K562 (cell line): ENCODE measurements around the gene UBE2E3. TPM values are rescaled to one million over a fixed set of nuclear protein-coding genes. Genes with fewer than 3 reads are reported as not detected.

Source experiments
- ARHGAP35 ChIP-seq: fragments of 450-650 bp; IDR thresholded peaks from 2 replicates; pipeline ENCODE4 v1.6.1; 2018; ENCODE audit not compliant: partially characterized antibody
- BACH1 ChIP-seq: fragments of 200-800 bp; sonication (Bioruptor generic); IDR thresholded peaks from 2 replicates; pipeline ENCODE4 v1.6.1; 2016; ENCODE audit warnings: missing genetic modification characterization, missing compliant biosample characterization
- BRD4 ChIP-seq: fragments of 200-600 bp; sonication (generic); IDR thresholded peaks from 2 replicates; pipeline ENCODE4 v1.6.1; 2017; ENCODE audit warnings: inconsistent platforms
- CBFA2T2 ChIP-seq: fragments of 450-650 bp; conservative IDR thresholded peaks from 2 replicates; pipeline ENCODE4 v1.6.1; 2017; ENCODE audit warnings: mild to moderate bottlenecking
- CCAR2 ChIP-seq: fragments of 200-400 bp; formaldehyde crosslinking; IDR thresholded peaks from 2 replicates; pipeline ENCODE4 v1.6.1; 2017; ENCODE audit warnings: mild to moderate bottlenecking, low read depth, low read length
- CHD4 ChIP-seq: fragments of 200-600 bp; sonication (generic); IDR thresholded peaks from 3 replicates; pipeline ENCODE4 v1.6.1; 2012; ENCODE audit warnings: low read depth, mild to moderate bottlenecking, mixed read lengths, low read length, inconsistent platforms; ENCODE audit not compliant: insufficient read depth, insufficient replicate concordance, poor library complexity, severe bottlenecking
- DDX20 ChIP-seq: fragments of 450-650 bp; IDR thresholded peaks from 2 replicates; pipeline ENCODE4 v1.6.1; 2016; ENCODE audit warnings: missing genetic modification characterization, low read depth, mild to moderate bottlenecking, missing compliant biosample characterization, moderate library complexity
- DIDO1 ChIP-seq: fragments of 450-650 bp; IDR thresholded peaks from 2 replicates; pipeline ENCODE4 v1.6.1; 2016; ENCODE audit warnings: low read depth, missing biosample characterization, missing genetic modification characterization
- EGR1 ChIP-seq: fragments of 450-650 bp; conservative IDR thresholded peaks from 2 replicates; pipeline ENCODE4 v1.6.1; 2017; ENCODE audit warnings: mild to moderate bottlenecking
- HDAC6 ChIP-seq: IDR thresholded peaks from 2 replicates; pipeline ENCODE4 v1.6.1; 2012; ENCODE audit warnings: low read depth, mild to moderate bottlenecking, control low read depth, inconsistent platforms, low read length, moderate library complexity
- HNRNPH1 ChIP-seq: fragments of 200-400 bp; formaldehyde crosslinking; optimal IDR thresholded peaks from 2 replicates; pipeline ENCODE3; 2017; ENCODE audit warnings: low read depth, mild to moderate bottlenecking, low read length, moderate library complexity
- ID3 ChIP-seq, 2 experiments: fragments of 250-450 bp in 1 of 2; fragments of 450-650 bp in 1 of 2; sonication (Bioruptor Pico) in 1 of 2; IDR thresholded peaks; 2 replicates each; pipeline versions ENCODE4 v1.6.1 to v1.8.0; 2016 to 2021; ENCODE audit warnings: mild to moderate bottlenecking in 2 of 2, moderate library complexity in 2 of 2, missing compliant biosample characterization in 1 of 2, missing genetic modification characterization in 1 of 2
- KAT2B ChIP-seq: IDR thresholded peaks from one replicate; pipeline ENCODE4 v1.6.1; 2012; ENCODE audit warnings: low read depth, mild to moderate bottlenecking, control low read depth, inconsistent platforms, low read length, moderate library complexity
- LARP7 ChIP-seq: fragments of 450-650 bp; IDR thresholded peaks from 2 replicates; pipeline ENCODE4 v1.6.1; 2016
- MBD2 ChIP-seq: sonication (generic); IDR thresholded peaks from 2 replicates; pipeline ENCODE4 v1.6.1; 2016; ENCODE audit warnings: low read depth, borderline replicate concordance
- MEF2A ChIP-seq: IDR thresholded peaks from 2 replicates; pipeline ENCODE4 v1.6.1; 2011; ENCODE audit warnings: low read depth, mild to moderate bottlenecking, low read length, moderate library complexity; ENCODE audit not compliant: control insufficient read depth
- MXD1 ChIP-seq: fragments of 250-450 bp; sonication (Bioruptor Pico); IDR thresholded peaks from 2 replicates; pipeline ENCODE4 v1.8.0; 2021; ENCODE audit warnings: borderline replicate concordance, mild to moderate bottlenecking, moderate library complexity; ENCODE audit not compliant: poor library complexity, severe bottlenecking
- MYC ChIP-seq, 2 experiments: fragments of 250-450 bp in 1 of 2; sonication (Bioruptor Pico) in 1 of 2; IDR thresholded peaks; 2 replicates each; pipeline versions ENCODE4 v1.5.1 to v1.6.1; 2012 to 2021; ENCODE audit warnings: low read depth in 2 of 2, borderline replicate concordance in 1 of 2, improper control_type of control experiment in 1 of 2, low read length in 1 of 2, mild to moderate bottlenecking in 1 of 2, moderate library complexity in 1 of 2
- MYNN ChIP-seq, 2 experiments: sonication (generic); formaldehyde crosslinking in 1 of 2; IDR thresholded peaks; 2 replicates each; pipeline versions ENCODE4 v1.5.0 to v1.6.1; 2016 to 2020; ENCODE audit warnings: antibody characterized with exemption in 1 of 2, missing genetic modification reagents in 1 of 2
- NCOA1 ChIP-seq: fragments of 450-650 bp; IDR thresholded peaks from 2 replicates; pipeline ENCODE4 v1.6.1; 2016; ENCODE audit warnings: low read depth
- NFYB ChIP-seq: IDR thresholded peaks from 2 replicates; pipeline ENCODE4 v1.6.1; 2011; ENCODE audit warnings: mild to moderate bottlenecking, moderate library complexity; ENCODE audit not compliant: insufficient read length; ENCODE audit errors: extremely low read depth
- TCF15 ChIP-seq: fragments of 250-450 bp; sonication (Bioruptor Pico); IDR thresholded peaks from 2 replicates; pipeline ENCODE4 v1.8.0; 2022; ENCODE audit warnings: moderate library complexity, mild to moderate bottlenecking, inconsistent platforms
- WHSC1 ChIP-seq: IDR thresholded peaks from one replicate; pipeline ENCODE4 v1.6.1; 2012; ENCODE audit warnings: low read length, control low read depth, inconsistent platforms
- ZBTB1 ChIP-seq: sonication (generic); formaldehyde crosslinking; IDR thresholded peaks from 2 replicates; pipeline ENCODE4 v1.8.1; 2023; ENCODE audit warnings: missing genetic modification reagents, low read depth, mild to moderate bottlenecking, borderline replicate concordance
- ZBTB17 ChIP-seq: fragments of 450-650 bp; formaldehyde crosslinking; IDR thresholded peaks from 2 replicates; pipeline ENCODE4 v1.4.0; 2020; ENCODE audit warnings: mild to moderate bottlenecking
- ZNF347 ChIP-seq: fragments of 450-650 bp; formaldehyde crosslinking; IDR thresholded peaks from 2 replicates; pipeline ENCODE4 v1.4.0; 2020; ENCODE audit warnings: low read depth, mild to moderate bottlenecking, moderate library complexity
- ZNF354B ChIP-seq: fragments of 250-450 bp; sonication (Bioruptor Pico); IDR thresholded peaks from 2 replicates; pipeline ENCODE4 v1.4.0; 2020
- ZNF445 ChIP-seq: fragments of 250-450 bp; sonication (Bioruptor Pico); IDR thresholded peaks from 2 replicates; pipeline ENCODE4 v1.4.0; 2020; ENCODE audit warnings: low read depth, mild to moderate bottlenecking, moderate library complexity
- polyA plus RNA-seq, 8 experiments: library from polyadenylated mRNA; depleted of rRNA in 4 of 8; stranded (reverse) in 5 of 8; unstranded in 3 of 8; fragments of >200 nt; fragmentation: Nextera tagmentation in 2 of 8; fragmentation: Illumina TruSeq in 1 of 8; extraction: Ambion mirVana in 2 of 8; extraction: Trizol in 1 of 8; gene quantifications; 2 replicates each; pipeline versions ENCODE4 v1.2.1 to v1.2.3, GENCODE V29; 2011 to 2014; ENCODE audit warnings: inconsistent platforms in 1 of 8, missing spikeins in 1 of 8
- total RNA-seq, 7 experiments: library from RNA; depleted of rRNA in 6 of 7; stranded (reverse); fragments of >200 nt in 6 of 7; fragmentation: Illumina TruSeq in 2 of 7; extraction: Trizol in 2 of 7; gene quantifications; 2 replicates each; pipeline versions ENCODE4 v1.2.1 to v1.2.3, GENCODE V29; 2011 to 2021; ENCODE audit warnings: low replicate concordance in 1 of 7

UBE2E3 gene
- total and polyA plus RNA-seq, 9 of the 15 experiments (the other 6 are each of a cell fraction or from before 2014, with no cell fraction given), result 58.2 to 173 (median 78.0) TPM

DNA sequence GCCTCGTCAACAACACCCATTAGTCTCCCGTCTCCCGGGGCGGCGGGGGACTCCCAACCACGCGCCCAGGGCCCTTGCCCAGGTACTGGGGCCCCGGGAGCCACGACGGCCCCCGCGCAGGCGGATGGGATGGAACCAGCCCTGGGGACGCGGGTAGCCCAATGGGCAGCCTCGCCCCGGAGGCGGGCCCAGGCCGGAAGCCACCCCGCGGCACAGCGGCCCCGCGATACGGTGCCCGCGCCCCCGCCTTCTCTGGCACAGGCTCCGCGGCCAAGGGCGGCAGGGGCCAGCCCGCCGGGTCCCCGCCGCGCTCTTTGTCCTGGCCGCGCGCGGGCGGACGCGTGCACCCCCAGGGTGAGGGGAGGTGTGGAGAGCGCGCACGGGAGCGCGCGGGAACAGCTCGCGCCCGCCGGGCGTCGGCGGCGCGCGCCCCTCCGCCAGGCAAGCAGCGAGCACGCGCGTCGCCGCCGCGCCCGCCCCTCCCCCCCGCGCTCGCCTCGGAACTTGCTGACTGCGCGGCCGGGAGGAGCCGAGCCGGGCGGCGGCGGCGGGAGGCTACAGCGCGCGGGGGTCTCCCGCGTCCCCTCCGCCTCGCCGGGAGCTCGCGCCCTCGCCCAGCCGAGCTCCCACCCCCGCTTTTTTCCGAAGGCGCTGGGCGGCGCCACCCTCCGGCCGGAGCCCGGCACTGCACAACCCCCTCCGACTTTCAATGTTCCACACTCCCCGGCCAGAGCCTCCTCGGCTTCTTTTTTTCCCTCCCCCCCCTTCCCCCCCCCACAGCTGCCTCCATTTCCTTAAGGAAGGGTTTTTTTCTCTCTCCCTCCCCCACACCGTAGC lies at the start of gene UBE2E3 (continued):
- TF ChIP-seq TCF15 (CRISPR knock-in tag) (no peak), MEF2A (no peak), NFYB (no peak), LARP7 (no peak), ZNF347 (CRISPR knock-in tag) (no peak), MBD2 (no peak), DDX20 (tag) (no peak), KAT2B (no peak), ARHGAP35 (no peak), ZBTB17 (CRISPR knock-in tag) (peak; percentile 84), DIDO1 (tag) (no peak), ZNF445 (CRISPR knock-in tag) (no peak), EGR1 (peak; percentile 88), BRD4 (0 out of 2 replicates have a peak, but pooled peaks have one; percentile 46), MYNN (IDR thresholded peaks at IDR 0.05) (no peak), MYNN (CRISPR knock-in tag; IDR thresholded peaks at IDR 0.05) (no peak), MYC (IDR thresholded peaks at IDR 0.05; ENCODE audit: low read depth, low read length) (peak; percentile 58), MYC (CRISPR knock-in tag; IDR thresholded peaks at IDR 0.05; ENCODE audit: borderline replicate concordance, low read depth) (no peak), CHD4 (no peak), MXD1 (CRISPR knock-in tag) (no peak), NCOA1 (no peak), ID3 (CRISPR knock-in tag; IDR thresholded peaks at IDR 0.05) (no peak), ID3 (tag; IDR thresholded peaks at IDR 0.05) (peak; percentile 89), HDAC6 (no peak), ZNF354B (CRISPR knock-in tag) (no peak), ZBTB1 (no peak), BACH1 (tag) (peak; percentile 81; the same call in 1 of the 2 replicates), CBFA2T2 (no peak), WHSC1 (no peak), HNRNPH1 (no peak), CCAR2 (no peak)
